Astrocyte (in vitro differentiated cells and primary cell): ENCODE data around the gene ALDH3B2. TPM values are rescaled to one million over a fixed set of nuclear protein-coding genes. Genes with fewer than 3 reads are reported as not detected.
"Not testable (repeated sequence)": the region's sequence is repeated elsewhere in the genome, so short reads cannot be mapped to it uniquely, and the experiment has no call there.

ENCODE experiments used
- DNase-seq: peaks from one replicate; pipeline ENCODE4 v3.0.0-alpha.2; 2010; ENCODE audit warnings: low read depth
- FAIRE-seq: peaks from 2 replicates; lab custom pipeline; 2011; peaks lifted over from hg19 to GRCh38; lab: Jason Lieb, UNC
- H2AFZ ChIP-seq: 2 replicates; pipeline ENCODE4 v1.6.0; 2012; ENCODE audit warnings: low read depth, low read length, inconsistent platforms
- H3K27ac ChIP-seq: 2 replicates; pipeline ENCODE4 v1.5.1; 2011; ENCODE audit warnings: low read depth, low read length, inconsistent platforms
- H3K27me3 ChIP-seq: 2 replicates; pipeline ENCODE4 v1.6.0; 2011; ENCODE audit warnings: low read length, inconsistent platforms; ENCODE audit not compliant: insufficient read depth
- H3K36me3 ChIP-seq: 2 replicates; pipeline ENCODE4 v1.5.1; 2011; ENCODE audit warnings: low read length, inconsistent platforms; ENCODE audit not compliant: insufficient read depth
- H3K4me1 ChIP-seq: 2 replicates; pipeline ENCODE4 v1.5.1; 2011; ENCODE audit warnings: low read length, inconsistent platforms; ENCODE audit not compliant: insufficient read depth
- H3K4me2 ChIP-seq: 2 replicates; pipeline ENCODE4 v1.6.0; 2012; ENCODE audit warnings: low read length, inconsistent platforms
- H3K4me3 ChIP-seq: 2 replicates; pipeline ENCODE4 v1.5.1; 2011; ENCODE audit warnings: low read depth, mild to moderate bottlenecking, low read length, inconsistent platforms; ENCODE audit not compliant: insufficient read depth
- H3K79me2 ChIP-seq: 2 replicates; pipeline ENCODE4 v1.6.0; 2012; ENCODE audit warnings: mild to moderate bottlenecking, low read length, inconsistent platforms; ENCODE audit not compliant: insufficient read depth
- H3K9ac ChIP-seq: 2 replicates; pipeline ENCODE4 v1.6.0; 2012; ENCODE audit warnings: mild to moderate bottlenecking, low read length, inconsistent platforms
- H3K9me3 ChIP-seq: 2 replicates; pipeline ENCODE4 v1.5.1; 2012; ENCODE audit warnings: low read depth, mild to moderate bottlenecking, low read length, inconsistent platforms; ENCODE audit not compliant: insufficient read depth
- H4K20me1 ChIP-seq: 2 replicates; pipeline ENCODE4 v1.6.0; 2012; ENCODE audit warnings: low read length, inconsistent platforms; ENCODE audit not compliant: insufficient read depth
- H3K27ac Mint-ChIP-seq: one replicate; pipeline ENCODE4 v1.8.0; 2021; ENCODE audit warnings: mild to moderate bottlenecking, mixed read lengths; ENCODE audit not compliant: unreplicated experiment
- H3K27me3 Mint-ChIP-seq: one replicate; pipeline ENCODE4 v1.8.0; 2021; ENCODE audit warnings: low read depth, mixed read lengths; ENCODE audit not compliant: unreplicated experiment
- H3K36me3 Mint-ChIP-seq: one replicate; pipeline ENCODE4 v1.8.0; 2021; ENCODE audit warnings: low read depth, mixed read lengths; ENCODE audit not compliant: unreplicated experiment
- H3K4me1 Mint-ChIP-seq: one replicate; pipeline ENCODE4 v1.8.0; 2021; ENCODE audit warnings: low read depth, mixed read lengths; ENCODE audit not compliant: unreplicated experiment
- H3K4me3 Mint-ChIP-seq: one replicate; pipeline ENCODE4 v1.8.0; 2021; ENCODE audit warnings: mild to moderate bottlenecking, moderate library complexity, mixed read lengths; ENCODE audit not compliant: unreplicated experiment
- H3K9me3 Mint-ChIP-seq: one replicate; pipeline ENCODE4 v1.8.0; 2021; ENCODE audit warnings: mild to moderate bottlenecking, mixed read lengths; ENCODE audit not compliant: unreplicated experiment
- CTCF ChIP-seq: IDR thresholded peaks from 2 replicates; pipeline ENCODE4 v1.5.1; 2011; ENCODE audit warnings: low read depth, mild to moderate bottlenecking, inconsistent platforms, low read length, moderate library complexity; ENCODE audit not compliant: insufficient read depth
- total RNA-seq: library from RNA; stranded (reverse); gene quantifications from 2 replicates; pipeline ENCODE4 v1.2.1, GENCODE V29; 2021

Gene ALDH3B2
- total RNA-seq, 1 donor from 2014 or later, result not detected

- H3K9me3 ChIP-seq, H3K36me3 Mint-ChIP-seq, H3K27ac Mint-ChIP-seq, H3K4me3 Mint-ChIP-seq, H3K9me3 Mint-ChIP-seq, FAIRE-seq, H3K4me2 ChIP-seq, H3K36me3 ChIP-seq, DNase-seq, H3K4me1 Mint-ChIP-seq, H3K4me1 ChIP-seq, H3K27ac ChIP-seq, H2AFZ ChIP-seq, H3K27me3 ChIP-seq, H3K9ac ChIP-seq, H3K79me2 ChIP-seq, H3K4me3 ChIP-seq, H4K20me1 ChIP-seq: not testable (repeated sequence)
- peaks cover 40% of the 10 kb centered on the region for H3K27me3 Mint-ChIP-seq
- TF ChIP-seq CTCF, result peak; percentile 9
These were observed 39.6 kb upstream of the ALDH3B2 start for GRCh38 chr11:67713892-67714509.

- H3K4me2 ChIP-seq, H3K36me3 Mint-ChIP-seq, H3K4me3 Mint-ChIP-seq: not testable (repeated sequence)
These were observed 37.3 kb upstream of the ALDH3B2 start for GRCh38 chr11:67711676-67712075.

DNA sequence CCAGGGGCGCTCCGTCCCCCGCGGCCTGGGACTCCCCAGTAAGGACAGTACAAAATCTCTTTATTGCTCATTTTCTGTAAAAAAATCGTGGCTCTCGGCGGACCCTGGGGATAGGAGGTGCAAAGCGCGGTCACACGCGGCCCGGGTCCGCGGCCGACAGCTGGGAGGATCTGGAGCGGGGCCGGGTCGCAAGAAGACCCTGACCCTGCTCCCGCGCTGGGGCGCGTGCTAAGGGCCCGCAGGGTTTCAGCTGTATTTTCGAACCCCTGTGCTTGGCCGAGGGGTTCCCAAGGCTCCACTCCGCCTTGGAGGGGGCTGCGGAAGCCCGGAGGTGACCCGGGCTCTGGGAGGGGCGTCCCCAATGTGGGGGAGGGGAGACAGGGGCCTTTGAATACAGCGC lies 36.8 kb upstream of the ALDH3B2 start:
- H3K4me3 Mint-ChIP-seq, result not testable (repeated sequence)

More at GRCh38 chr11:67711676-67712075, 37.3 kb upstream of the ALDH3B2 start:
- H3K79me2 ChIP-seq, H3K9ac ChIP-seq, H3K27me3 ChIP-seq, H3K9me3 Mint-ChIP-seq, H3K4me1 ChIP-seq, H3K27ac ChIP-seq, H3K36me3 ChIP-seq, H3K4me1 Mint-ChIP-seq, H3K4me3 ChIP-seq, H2AFZ ChIP-seq, FAIRE-seq, H3K27ac Mint-ChIP-seq, H3K9me3 ChIP-seq, DNase-seq, H4K20me1 ChIP-seq: not testable (repeated sequence)
- H3K27me3 Mint-ChIP-seq, result peaks cover 31% of the 10 kb centered on the region

GRCh38 chr11:67709806-67710205 lies 35.4 kb upstream of the ALDH3B2 start:
- not testable (repeated sequence) for FAIRE-seq, H2AFZ ChIP-seq, H3K9me3 ChIP-seq, H3K4me1 ChIP-seq, H3K27ac ChIP-seq, H3K79me2 ChIP-seq, H3K4me3 ChIP-seq, DNase-seq, H4K20me1 ChIP-seq, H3K36me3 Mint-ChIP-seq, H3K36me3 ChIP-seq, H3K27ac Mint-ChIP-seq, H3K27me3 ChIP-seq, H3K4me1 Mint-ChIP-seq, H3K4me3 Mint-ChIP-seq, H3K4me2 ChIP-seq, H3K9me3 Mint-ChIP-seq, H3K9ac ChIP-seq
- H3K27me3 Mint-ChIP-seq, result peaks cover 22% of the 10 kb centered on the region

More for the DNA sequence above, 36.8 kb upstream of the ALDH3B2 start:
- not testable (repeated sequence) for H3K4me2 ChIP-seq, H3K27ac Mint-ChIP-seq, H3K4me3 ChIP-seq, H3K4me1 ChIP-seq, H2AFZ ChIP-seq, H3K27me3 ChIP-seq, FAIRE-seq, DNase-seq, H3K9ac ChIP-seq, H3K27ac ChIP-seq, H3K4me1 Mint-ChIP-seq, H4K20me1 ChIP-seq, H3K36me3 Mint-ChIP-seq, H3K9me3 Mint-ChIP-seq, H3K36me3 ChIP-seq, H3K9me3 ChIP-seq, H3K79me2 ChIP-seq
- peaks cover 26% of the 10 kb centered on the region for H3K27me3 Mint-ChIP-seq
